B cell (primary cell): ENCODE results near the gene SLC9A7. TPM values are rescaled to one million over a fixed set of nuclear protein-coding genes. Genes with fewer than 3 reads are reported as not detected.

Source experiments
- ATAC-seq: fragments of 200-7000 bp; cut with Tn5 transposase; one replicate; pipeline ENCODE4 v1.10.0; 2021; ENCODE audit warnings: low read depth, mild to moderate bottlenecking, moderate number of reproducible peaks, moderate library complexity
- CTCF ChIA-PET: fragments of 350-600 bp; sonication (Branson Sonifier 250); formaldehyde crosslinking; loops from one replicate; lab custom pipeline; 2021; ENCODE audit warnings: antibody characterized with exemption, inconsistent platforms; lab: Charles Lee
- POLR2A ChIA-PET: fragments of 350-600 bp; sonication (Branson Sonifier 250); formaldehyde crosslinking; loops from one replicate; lab custom pipeline; 2021; ENCODE audit warnings: antibody characterized with exemption; lab: Charles Lee
- DNase-seq: peaks from one replicate; pipeline ENCODE4 v3.0.0; 2013
- H2AFZ ChIP-seq: 2 replicates; pipeline ENCODE4 v1.6.1; 2012; ENCODE audit warnings: mild to moderate bottlenecking, low read depth, low read length; ENCODE audit not compliant: insufficient read depth, poor library complexity, severe bottlenecking
- H3K27ac ChIP-seq, 2 donors: 1 replicate in 1 of 2; 2 replicates in 1 of 2; pipeline ENCODE4 v1.5.1; 2012 to 2013; ENCODE audit warnings: low read length in 2 of 2, mild to moderate bottlenecking in 2 of 2, moderate library complexity in 1 of 2
- H3K27me3 ChIP-seq, 4 experiments: fragments of 200-600 bp in 1 of 4; sonication (generic) in 1 of 4; replicated peaks in 1 of 4; 1 replicate in 2 of 4; 2 replicates in 2 of 4; pipeline versions ENCODE4 v1.6.1 to v1.7.0; 2013 to 2016; ENCODE audit warnings: low read length in 3 of 4, mild to moderate bottlenecking in 2 of 4, mixed read lengths in 1 of 4, moderate library complexity in 1 of 4; ENCODE audit not compliant: insufficient read depth in 4 of 4, control insufficient read depth in 3 of 4; ENCODE audit errors: control extremely low read depth in 1 of 4
- H3K36me3 ChIP-seq, 2 experiments: replicated peaks in 1 of 2; 1 replicate in 1 of 2; 2 replicates in 1 of 2; pipeline versions ENCODE4 v1.6.1 to v1.7.1; 2013; ENCODE audit warnings: low read length in 1 of 2; ENCODE audit not compliant: insufficient read depth in 2 of 2, control insufficient read depth in 1 of 2; ENCODE audit errors: control extremely low read depth in 1 of 2, extremely low read depth in 1 of 2
- H3K4me1 ChIP-seq, 2 donors: fragments of 200-600 bp in 1 of 2; sonication (generic) in 1 of 2; 1 replicate in 1 of 2; 2 replicates in 1 of 2; pipeline versions ENCODE4 v1.5.1 to v1.6.1; 2013 to 2017; ENCODE audit warnings: low read length in 2 of 2; ENCODE audit not compliant: control insufficient read depth in 2 of 2, insufficient read depth in 2 of 2
- H3K4me2 ChIP-seq: replicated peaks from 2 replicates; pipeline ENCODE3; 2012; ENCODE audit warnings: mild to moderate bottlenecking, low read depth, low read length; ENCODE audit not compliant: poor library complexity, severe bottlenecking
- H3K4me3 ChIP-seq, 5 experiments: fragments of 200-600 bp in 1 of 5; sonication (generic) in 1 of 5; 1 replicate in 3 of 5; 2 replicates in 2 of 5; pipeline versions ENCODE4 v1.5.1 to v1.7.0; 2011 to 2016; ENCODE audit warnings: low read length in 4 of 5, mild to moderate bottlenecking in 4 of 5, low read depth in 2 of 5, control low read depth in 1 of 5, moderate library complexity in 1 of 5; ENCODE audit not compliant: insufficient read depth in 1 of 5; ENCODE audit errors: control extremely low read depth in 1 of 5, extremely low read depth in 1 of 5
- H3K79me2 ChIP-seq: fragments of 200-600 bp; sonication (generic); one replicate; pipeline ENCODE4 v1.6.0; 2016; ENCODE audit warnings: low read length; ENCODE audit not compliant: control insufficient read depth, insufficient read depth
- H3K9ac ChIP-seq: fragments of 200-600 bp; sonication (generic); 2 replicates; pipeline ENCODE4 v1.6.1; 2017; ENCODE audit warnings: mild to moderate bottlenecking, low read length, moderate library complexity
- H3K9me3 ChIP-seq, 3 donors: one replicate each; pipeline versions ENCODE4 v1.6.1 to v1.7.1; 2013; ENCODE audit warnings: low read length in 2 of 3; ENCODE audit not compliant: control insufficient read depth in 2 of 3, insufficient read depth in 1 of 3; ENCODE audit errors: control extremely low read depth in 1 of 3
- H4K20me1 ChIP-seq: 2 replicates; pipeline ENCODE4 v1.6.0; 2012; ENCODE audit warnings: mild to moderate bottlenecking, low read length; ENCODE audit not compliant: insufficient read depth, control insufficient read depth, poor library complexity, severe bottlenecking
- H3K27ac Mint-ChIP-seq: one replicate; pipeline ENCODE4 v1.8.0; 2021; ENCODE audit warnings: mixed read lengths
- H3K27me3 Mint-ChIP-seq: one replicate; pipeline ENCODE4 v1.8.0; 2021; ENCODE audit warnings: mixed read lengths
- H3K4me1 Mint-ChIP-seq: one replicate; pipeline ENCODE4 v1.8.0; 2021; ENCODE audit warnings: mixed read lengths
- H3K4me3 Mint-ChIP-seq: one replicate; pipeline ENCODE4 v1.8.0; 2021; ENCODE audit warnings: mixed read lengths
- H3K9me3 Mint-ChIP-seq: one replicate; pipeline ENCODE4 v1.8.0; 2022; ENCODE audit warnings: mixed read lengths; ENCODE audit not compliant: insufficient read depth
- CTCF ChIP-seq: fragments of 200-600 bp; IDR thresholded peaks from one replicate; pipeline ENCODE4 v1.8.0; 2022; ENCODE audit warnings: antibody characterized with exemption, mild to moderate bottlenecking
- EZH2 ChIP-seq: IDR thresholded peaks from 2 replicates; pipeline ENCODE4 v1.6.1; 2012; ENCODE audit warnings: borderline replicate concordance, low read depth, mild to moderate bottlenecking, moderate library complexity, low read length; ENCODE audit not compliant: insufficient read depth, poor library complexity, severe bottlenecking
- whole genome bisulfite sequencing: methylation state at CpG from one replicate; pipeline ENCODE4 v1.1.5; 2013; ENCODE audit warnings: missing lambda C conversion rate; ENCODE audit not compliant: insufficient coverage; 5-methylcytosine and 5-hydroxymethylcytosine counted together
- intact Hi-C: fragments of 100-400 bp; cut with micrococcal nuclease; formaldehyde crosslinking; loops from one replicate; pipeline ENCODE4 v1.10.0; 2022
- polyA plus RNA-seq: library from polyadenylated mRNA; depleted of rRNA; stranded (reverse); fragments of >200 nt; gene quantifications from 2 replicates; pipeline ENCODE4 v1.2.3, GENCODE V29; 2012
- total RNA-seq, 2 donors: library from RNA; stranded (reverse); fragments of 120-200 nt in 1 of 2; gene quantifications; 1 replicate in 1 of 2; 2 replicates in 1 of 2; pipeline versions ENCODE4 v1.2.3 to v1.2.4, GENCODE V29; 2013 to 2022

Gene SLC9A7
- total and polyA plus RNA-seq, 2 donors (not counting 1 experiment from before 2014, with no cell fraction given), result 24.9 to 53.2 TPM

- CTCF ChIA-PET, result no interaction called here
- TF ChIP-seq CTCF (no peak), EZH2 (no peak)
- Mint-ChIP-seq H3K27ac (no peak overlapping the region), H3K27me3 (no peaks in the 10 kb centered on the region), H3K4me3 (no peak overlapping the region), H3K9me3 (no peaks in the 10 kb centered on the region), H3K4me1 (peaks cover 24% of the 10 kb centered on the region)
- H3K9me3 ChIP-seq, result no peaks in the 10 kb centered on the region
- POLR2A ChIA-PET, result no interaction called here
- no peaks in the 10 kb centered on the region for H3K27me3 ChIP-seq
- no CpG with 5 or more reads among the region's 2 CpGs for WGBS
- no peak overlapping the region for H3K4me2 ChIP-seq
- peaks cover 0 to 31% of the 10 kb centered on the region in 2 experiments for H3K36me3 ChIP-seq
- ATAC-seq (no peak), DNase-seq (no peak)
- no peak overlapping the region for H3K9ac ChIP-seq
- H3K4me3 ChIP-seq, result no peak overlapping the region
- no peaks in the 10 kb centered on the region for H3K4me1 ChIP-seq
- H4K20me1 ChIP-seq, result peaks cover 8% of the 10 kb centered on the region
- H2AFZ ChIP-seq, result no peak overlapping the region
- H3K79me2 ChIP-seq, result peaks cover 6% of the 10 kb centered on the region
- no peak overlapping the region for H3K27ac ChIP-seq
- intact Hi-C loops, result no loop called here
These were observed 80.7 kb downstream of the SLC9A7 start for GRCh38 chrX:46678232-46678631.

- Histone ChIP-seq H3K27ac (no peak overlapping the region), H3K9ac (no peak overlapping the region), H3K4me2 (no peak overlapping the region), H3K4me1 (no peaks in the 10 kb centered on the region), H4K20me1 (peaks cover 8% of the 10 kb centered on the region), H3K9me3 (no peaks in the 10 kb centered on the region), H3K79me2 (peaks cover 10% of the 10 kb centered on the region), H3K36me3 (peaks cover 0 to 40% of the 10 kb centered on the region in 2 experiments), H2AFZ (no peak overlapping the region), H3K27me3 (no peaks in the 10 kb centered on the region), H3K4me3 (no peak overlapping the region)
- TF ChIP-seq EZH2, result no peak
- no peak for TF ChIP-seq CTCF
- Mint-ChIP-seq H3K27me3 (no peaks in the 10 kb centered on the region), H3K9me3 (no peaks in the 10 kb centered on the region), H3K27ac (no peak overlapping the region), H3K4me1 (peaks cover 19% of the 10 kb centered on the region), H3K4me3 (no peak overlapping the region)
- ChIA-PET CTCF (no interaction called here), POLR2A (no interaction called here)
- intact Hi-C loops, result no loop called here
- DNase-seq (no peak), ATAC-seq (no peak)
- 69% methylated on average over 3 of the region's 10 CpGs for WGBS
These were observed 82.2 kb downstream of the SLC9A7 start for GRCh38 chrX:46676399-46677356.
